ENCODE data around the gene PAQR7.

Gene PAQR7

GRCh38 chr1:25854554-25854953 is 21.0 kb downstream of the PAQR7 start:
- Histone ChIP-seq H3K36me3 (replicated peaks; ENCODE audit: low read depth, low read length) (no peaks in the 10 kb centered on the region), H3K79me2 (ENCODE audit: low read length) (peaks cover 31% of the 10 kb centered on the region), H2AFZ (ENCODE audit: low read depth, low read length) (no peak overlapping the region), H3K27me3 (ENCODE audit: low read depth, low read length) (no peaks in the 10 kb centered on the region), H3K4me3 (ENCODE audit: low read length) (no peak overlapping the region), H3K4me1 (ENCODE audit: low read length) (0 out of 2 replicates have a peak, but pooled peaks cover 4% of the 10 kb centered on the region), H3K27ac (ENCODE audit: low read length) (no peak overlapping the region), H3K9ac (ENCODE audit: low read length) (no peak overlapping the region), H3K4me2 (ENCODE audit: low read length) (no peak overlapping the region), H3K9me3 (ENCODE audit: insufficient read depth, low read length) (no peaks in the 10 kb centered on the region), H4K20me1 (ENCODE audit: insufficient read depth, low read length) (no peaks in the 10 kb centered on the region)
- TF ChIP-seq CTCF (IDR thresholded peaks at IDR 0.05; ENCODE audit: low read depth, low read length), result no peak
- no peak for TF ChIP-seq EZH2phosphoT487 (IDR thresholded peaks at IDR 0.05; ENCODE audit: low read depth)

GRCh38 chr1:25848531-25848930 is 27.0 kb downstream of the PAQR7 start:
- no peak overlapping the region for H3K9ac ChIP-seq (ENCODE audit: low read length)
- no peaks in the 10 kb centered on the region for H4K20me1 ChIP-seq (ENCODE audit: insufficient read depth, low read length)
- H2AFZ ChIP-seq (ENCODE audit: low read depth, low read length), result no peak overlapping the region
- H3K4me1 ChIP-seq (ENCODE audit: low read length), result peaks cover 11% of the 10 kb centered on the region
- no peak overlapping the region for H3K27ac ChIP-seq (ENCODE audit: low read length)
- H3K27me3 ChIP-seq (ENCODE audit: low read depth, low read length), result no peaks in the 10 kb centered on the region
- no peak overlapping the region for H3K4me2 ChIP-seq (ENCODE audit: low read length)
- no peak for TF ChIP-seq EZH2phosphoT487 (IDR thresholded peaks at IDR 0.05; ENCODE audit: low read depth)
- no peak for TF ChIP-seq CTCF (IDR thresholded peaks at IDR 0.05; ENCODE audit: low read depth, low read length)
- no peaks in the 10 kb centered on the region for H3K36me3 ChIP-seq (replicated peaks; ENCODE audit: low read depth, low read length)
- peaks cover 14% of the 10 kb centered on the region for H3K79me2 ChIP-seq (ENCODE audit: low read length)
- H3K9me3 ChIP-seq (ENCODE audit: insufficient read depth, low read length), result no peaks in the 10 kb centered on the region
- no peak overlapping the region for H3K4me3 ChIP-seq (ENCODE audit: low read length)

GRCh38 chr1:25847929-25848328 is 27.6 kb downstream of the PAQR7 start:
- no peaks in the 10 kb centered on the region for H3K9me3 ChIP-seq (ENCODE audit: insufficient read depth, low read length)
- H3K27me3 ChIP-seq (ENCODE audit: low read depth, low read length), result no peaks in the 10 kb centered on the region
- H3K4me2 ChIP-seq (ENCODE audit: low read length), result no peak overlapping the region
- H3K4me1 ChIP-seq (ENCODE audit: low read length), result peaks cover 11% of the 10 kb centered on the region
- H3K27ac ChIP-seq (ENCODE audit: low read length), result no peak overlapping the region
- no peak overlapping the region for H3K4me3 ChIP-seq (ENCODE audit: low read length)
- H3K36me3 ChIP-seq (replicated peaks; ENCODE audit: low read depth, low read length), result no peaks in the 10 kb centered on the region
- H3K9ac ChIP-seq (ENCODE audit: low read length), result no peak overlapping the region
- TF ChIP-seq EZH2phosphoT487 (IDR thresholded peaks at IDR 0.05; ENCODE audit: low read depth) (no peak), CTCF (IDR thresholded peaks at IDR 0.05; ENCODE audit: low read depth, low read length) (no peak)
- no peak overlapping the region for H2AFZ ChIP-seq (ENCODE audit: low read depth, low read length)
- peaks cover 12% of the 10 kb centered on the region for H3K79me2 ChIP-seq (ENCODE audit: low read length)
- H4K20me1 ChIP-seq (ENCODE audit: insufficient read depth, low read length), result no peaks in the 10 kb centered on the region

GRCh38 chr1:25845664-25846063 is 29.8 kb downstream of the PAQR7 start:
- Histone ChIP-seq H3K4me1 (ENCODE audit: low read length) (peaks cover 11% of the 10 kb centered on the region), H3K79me2 (ENCODE audit: low read length) (peaks cover 12% of the 10 kb centered on the region), H4K20me1 (ENCODE audit: insufficient read depth, low read length) (no peaks in the 10 kb centered on the region), H3K4me2 (ENCODE audit: low read length) (no peak overlapping the region), H3K27ac (ENCODE audit: low read length) (no peak overlapping the region), H3K9me3 (ENCODE audit: insufficient read depth, low read length) (no peaks in the 10 kb centered on the region), H3K27me3 (ENCODE audit: low read depth, low read length) (no peaks in the 10 kb centered on the region), H3K4me3 (ENCODE audit: low read length) (no peak overlapping the region), H3K9ac (ENCODE audit: low read length) (no peak overlapping the region), H2AFZ (ENCODE audit: low read depth, low read length) (no peak overlapping the region), H3K36me3 (replicated peaks; ENCODE audit: low read depth, low read length) (no peaks in the 10 kb centered on the region)
- TF ChIP-seq EZH2phosphoT487 (IDR thresholded peaks at IDR 0.05; ENCODE audit: low read depth), result no peak
- TF ChIP-seq CTCF (IDR thresholded peaks at IDR 0.05; ENCODE audit: low read depth, low read length), result no peak
